HG03159 (cell line): Measurements from ENCODE around the gene COASY.

Experiments
- ATAC-seq: cut with Tn5 transposase; IDR thresholded peaks from one replicate; pipeline ENCODE4 v1.9.1; 2021; ENCODE audit warnings: mild to moderate bottlenecking, moderate library complexity; ENCODE audit not compliant: unreplicated experiment

COASY gene

GRCh38 chr17:42561897-42562387, at the start of gene COASY:
COASY (plus strand) TSS chr17:42562148; CDS start chr17:42562623, 475 bp downstream.
- no peak for ATAC-seq

DNA sequence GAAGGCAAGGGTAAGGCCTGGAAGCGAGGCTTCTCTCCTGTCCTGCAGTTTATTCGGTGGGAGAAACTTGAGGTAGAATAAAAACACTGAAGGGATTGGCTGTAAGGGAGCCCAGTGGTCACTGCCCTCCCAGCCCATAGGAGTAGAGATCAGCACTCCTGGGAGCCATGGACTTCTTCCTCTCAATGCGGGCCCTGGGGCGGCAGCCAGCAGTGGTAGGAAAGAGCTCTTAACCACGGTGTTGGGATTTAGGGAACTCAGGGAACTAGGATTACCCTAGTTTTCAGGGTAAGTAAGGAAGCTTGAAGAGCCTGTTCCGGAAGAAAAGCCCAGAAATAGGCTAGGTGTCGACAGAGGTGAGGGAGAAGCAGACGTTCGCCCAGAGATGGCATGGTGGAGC, 49.7 kb upstream of the COASY start:
- no peak for ATAC-seq

DNA sequence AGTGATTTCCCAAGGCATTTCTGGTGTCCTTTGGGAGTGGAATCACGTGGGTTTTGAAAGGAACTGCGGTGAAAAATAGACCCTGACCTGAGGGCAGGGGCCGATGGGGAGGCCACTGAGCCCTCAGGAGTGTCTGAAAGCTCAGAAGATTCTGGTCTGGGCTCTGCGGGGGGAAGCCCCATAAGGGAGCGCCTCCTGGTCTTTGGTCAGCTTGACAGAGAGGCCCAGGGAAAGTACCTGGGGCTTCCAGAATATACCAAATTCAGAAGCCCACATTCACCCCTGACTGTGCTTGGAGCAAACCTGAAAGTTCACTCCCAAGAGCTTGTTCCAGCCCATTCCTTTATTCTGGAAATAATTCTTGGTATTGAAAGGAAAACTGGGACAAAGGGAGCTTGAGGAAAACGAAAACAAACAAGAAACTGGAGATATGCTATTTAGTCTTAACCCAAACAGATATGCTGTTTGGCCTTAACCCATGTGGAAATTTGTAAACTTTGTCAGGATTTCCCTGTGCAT, 49.2 kb upstream of the COASY start:
- ATAC-seq = no peak

GRCh38 chr17:42513686-42514085, 48.3 kb upstream of the COASY start:
- ATAC-seq = no peak

GRCh38 chr17:42514279-42514678, 47.7 kb upstream of the COASY start:
- no peak for ATAC-seq

GRCh38 chr17:42514867-42515266, 47.1 kb upstream of the COASY start:
- ATAC-seq = no peak

GRCh38 chr17:42517516-42517915, 44.4 kb upstream of the COASY start:
- no peak for ATAC-seq

GRCh38 chr17:42518046-42518754, 43.7 kb upstream of the COASY start:
- ATAC-seq = no peak

- ATAC-seq = no peak
Observed at GRCh38 chr17:42518755-42519545, 43.0 kb upstream of the COASY start.

- ATAC-seq = no peak
Observed at GRCh38 chr17:42519546-42520491, 42.1 kb upstream of the COASY start.

DNA sequence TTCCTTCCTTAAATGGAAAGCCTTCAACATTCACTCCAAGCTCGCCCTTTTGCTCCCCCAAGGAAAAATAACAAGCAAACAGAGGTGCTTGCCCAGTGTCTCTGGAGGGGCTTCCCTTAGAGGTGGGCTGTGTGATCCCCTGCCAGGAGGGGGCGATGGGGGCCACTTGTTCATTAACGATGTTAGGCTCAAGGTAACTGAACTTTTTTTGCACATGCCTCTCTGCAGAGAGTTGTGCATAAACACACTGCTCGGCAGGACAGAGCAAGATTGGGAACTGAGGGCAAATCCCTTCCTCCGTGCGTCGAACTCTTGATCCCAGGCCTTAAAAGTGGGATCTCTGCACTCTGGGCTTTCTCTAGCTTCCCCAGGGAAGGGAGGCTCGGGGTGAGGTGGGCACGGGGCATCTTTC, 41.4 kb upstream of the COASY start:
- ATAC-seq = no peak

DNA sequence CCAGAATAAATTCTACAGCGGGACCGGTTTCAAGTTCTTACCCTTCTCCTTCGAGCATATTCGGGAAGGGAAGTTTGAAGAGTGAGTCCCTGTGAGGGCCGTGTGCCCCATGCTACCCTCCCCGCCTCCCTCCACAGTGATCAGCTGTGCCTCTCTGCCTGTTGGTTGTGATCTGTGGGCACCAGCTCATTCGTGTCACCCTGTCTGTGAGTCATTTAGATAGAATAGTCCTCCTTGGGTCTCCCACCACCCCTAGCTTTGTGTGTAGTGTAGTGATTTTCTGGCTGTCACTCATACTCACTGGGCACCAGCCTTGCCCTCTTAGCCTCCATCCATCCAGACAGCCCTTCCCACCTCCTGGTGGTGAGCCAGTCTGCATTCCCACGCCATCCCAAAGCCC, 40.9 kb upstream of the COASY start:
- ATAC-seq = no peak

- no peak for ATAC-seq
Observed at GRCh38 chr17:42521666-42522262, 40.2 kb upstream of the COASY start.

DNA sequence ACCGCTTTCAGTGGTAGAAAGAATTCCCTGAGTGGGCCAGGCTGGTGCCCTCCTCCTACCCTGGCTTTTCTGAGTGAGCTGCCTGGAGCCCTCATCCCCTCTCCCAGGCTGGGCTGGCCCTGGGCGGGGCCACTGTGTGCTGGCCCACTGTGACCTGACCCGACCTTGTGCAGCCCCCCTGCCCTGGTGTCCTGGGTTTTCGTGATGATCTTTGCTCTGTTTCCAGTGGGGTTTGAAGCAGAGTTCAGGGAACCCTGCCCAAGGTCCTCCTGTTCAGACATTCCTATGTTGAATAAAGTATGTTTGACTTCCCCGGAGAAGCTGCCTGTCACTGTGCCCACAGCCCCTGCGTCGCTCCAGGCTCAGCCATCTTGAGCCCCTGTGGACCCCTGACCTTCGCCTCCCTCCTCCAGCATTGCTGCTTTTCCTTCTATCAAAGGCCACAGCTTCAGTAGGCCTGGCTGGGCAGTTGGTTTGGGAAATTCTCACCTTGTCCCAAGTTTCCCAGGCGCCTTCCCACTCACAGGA, 39.6 kb upstream of the COASY start:
- no peak for ATAC-seq

GRCh38 chr17:42522798-42523278, 39.1 kb upstream of the COASY start:
- ATAC-seq = no peak

DNA sequence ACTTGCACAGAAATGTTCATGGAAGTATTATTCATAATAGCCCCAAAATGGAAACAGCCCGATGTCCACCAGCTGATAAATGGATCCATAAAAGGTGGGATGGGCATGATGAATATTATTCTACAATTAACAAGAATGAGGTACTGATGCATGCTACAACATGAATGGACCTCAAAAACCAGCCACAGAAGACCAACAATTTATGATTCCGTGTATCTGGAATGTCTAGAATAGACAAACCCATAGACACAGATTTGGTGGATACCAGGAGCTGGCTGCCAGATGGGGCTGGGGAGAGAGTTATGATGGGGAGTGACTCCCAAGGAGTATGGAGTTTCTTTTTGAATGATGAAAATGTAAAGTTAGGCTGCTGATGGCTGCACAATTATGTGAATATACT, 36.7 kb upstream of the COASY start:
- ATAC-seq = no peak

- ATAC-seq = no peak
Observed at GRCh38 chr17:42526031-42526444, 35.9 kb upstream of the COASY start.

GRCh38 chr17:42527932-42528331, 34.0 kb upstream of the COASY start:
- no peak for ATAC-seq

DNA sequence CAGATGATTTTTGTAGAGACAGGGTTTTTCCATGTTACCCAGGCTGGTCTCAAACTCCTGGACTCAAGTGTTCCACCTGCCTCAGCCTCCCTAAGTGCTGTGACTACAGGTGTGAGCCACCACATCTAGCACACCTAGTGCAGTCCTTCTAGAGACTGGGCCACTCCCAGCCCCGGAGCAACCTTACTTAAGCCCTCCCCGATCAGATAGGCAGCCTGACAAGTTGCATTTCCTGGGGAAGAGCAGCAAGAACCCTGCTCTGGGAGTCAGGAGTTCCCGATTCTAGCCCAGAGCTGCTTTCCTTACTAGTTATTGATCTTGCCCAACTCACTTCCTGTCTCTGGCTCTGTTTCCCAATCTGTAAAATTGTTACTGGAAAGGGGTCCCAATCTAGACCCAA, 32.9 kb upstream of the COASY start:
- no peak for ATAC-seq

GRCh38 chr17:42530952-42531454, 30.9 kb upstream of the COASY start:
- no peak for ATAC-seq
